Skeletal muscle cell (primary cell): ENCODE measurements around the gene RAD51B.
"Not testable (repeated sequence)": the region's sequence is repeated elsewhere in the genome, so short reads cannot be mapped to it uniquely, and the experiment has no call there.

Experiments used
- DNase-seq: peaks from one replicate; pipeline ENCODE4 v3.0.0-alpha.2; 2010; ENCODE audit warnings: low read depth
- H3K4me3 ChIP-seq: 2 replicates; pipeline ENCODE4 v1.5.1; 2011; ENCODE audit warnings: low read depth, mild to moderate bottlenecking, control low read depth, low read length, moderate library complexity

The RAD51B gene

DNA sequence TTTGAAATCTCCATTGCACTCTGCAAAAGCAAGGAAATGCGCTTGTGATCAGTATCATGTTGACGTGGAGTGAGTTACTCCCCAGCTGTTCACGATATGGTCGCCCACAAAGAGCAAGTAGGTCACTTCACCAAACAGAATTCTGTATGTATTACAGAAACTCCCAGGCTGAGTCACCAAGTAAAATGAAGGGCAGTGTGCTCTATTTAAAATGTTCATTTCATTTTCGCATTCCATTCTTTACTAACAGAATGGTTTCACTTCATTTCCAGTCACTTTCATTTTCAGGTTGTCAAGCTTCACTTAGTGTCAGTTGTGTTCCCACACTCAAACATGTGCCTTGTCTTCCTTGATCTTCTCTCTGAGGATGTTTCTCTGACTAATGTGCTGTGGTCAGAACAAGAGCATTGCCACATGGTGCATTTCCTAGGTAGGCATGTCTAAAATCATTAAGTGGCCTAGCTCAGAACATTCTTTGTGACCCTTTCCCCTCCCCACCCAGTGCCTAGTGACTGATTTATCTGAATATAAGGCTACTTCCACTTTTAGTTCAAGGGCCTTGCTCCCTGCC is 391.2 kb downstream of the RAD51B start:
- H3K4me3 ChIP-seq: peak overlapping the region; percentile 12
- DNase-seq: peak; percentile 87

DNA sequence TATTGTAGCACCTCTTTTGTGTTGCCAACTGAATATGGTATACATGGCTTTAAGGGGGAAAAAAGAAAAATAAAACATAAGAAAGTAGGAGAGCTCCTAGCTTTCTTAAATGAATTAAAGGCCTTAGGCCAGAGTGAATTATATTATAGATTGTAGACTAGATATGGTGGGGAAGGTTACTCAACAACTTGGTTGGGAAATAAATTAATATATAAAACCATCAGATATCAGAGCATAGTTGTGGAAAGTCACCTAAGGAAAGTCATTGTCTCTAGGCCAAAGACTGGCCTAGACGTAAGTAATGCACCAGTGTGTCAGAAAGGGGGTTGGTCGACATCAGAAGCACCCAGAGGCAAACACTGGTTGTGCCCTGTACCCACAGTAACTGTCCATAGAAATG is 391.8 kb downstream of the RAD51B start:
- no peak for DNase-seq
- no peak overlapping the region for H3K4me3 ChIP-seq

DNA sequence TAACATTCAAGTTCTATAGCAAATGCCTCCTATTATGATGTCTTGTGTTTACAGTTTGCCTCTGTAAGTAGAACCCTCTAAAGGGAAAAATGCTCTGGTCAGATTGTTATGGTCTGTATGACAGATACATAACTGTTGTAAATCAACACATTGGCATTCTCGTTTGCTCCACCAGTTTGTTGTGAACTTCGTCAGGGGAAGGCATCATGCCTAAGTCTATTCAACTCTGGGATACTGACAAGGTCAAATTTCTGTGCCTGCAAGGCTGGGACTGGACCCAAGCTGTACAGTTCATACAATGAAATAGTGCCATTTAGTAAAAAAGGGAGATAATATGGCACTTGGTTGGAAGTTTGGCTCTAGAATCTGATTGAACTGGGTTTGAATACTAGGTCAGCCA is 392.3 kb downstream of the RAD51B start:
- no peak overlapping the region for H3K4me3 ChIP-seq
- no peak for DNase-seq

DNA sequence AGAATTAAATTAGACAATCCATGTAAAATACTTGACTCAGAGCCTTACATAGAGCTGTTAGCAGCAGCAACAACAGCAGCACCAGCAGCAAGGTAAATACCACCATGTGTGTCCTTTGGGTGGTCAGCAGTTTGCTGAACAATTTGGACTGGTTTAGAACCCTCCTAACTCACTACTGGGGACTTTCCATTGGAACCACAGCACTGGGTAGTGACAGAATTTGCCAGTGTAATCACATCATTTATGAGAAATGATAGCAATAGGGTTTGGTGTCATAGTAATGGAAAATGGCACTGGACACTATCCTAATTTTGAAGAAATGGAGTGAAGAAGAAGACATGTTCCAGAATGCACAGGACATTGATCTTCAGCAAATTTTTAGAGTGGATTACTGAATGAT is 392.8 kb downstream of the RAD51B start:
- H3K4me3 ChIP-seq: no peak overlapping the region
- no peak for DNase-seq

GRCh38 chr14:68214431-68214830 is 394.9 kb downstream of the RAD51B start:
- DNase-seq: no peak
- H3K4me3 ChIP-seq: no peak overlapping the region

DNA sequence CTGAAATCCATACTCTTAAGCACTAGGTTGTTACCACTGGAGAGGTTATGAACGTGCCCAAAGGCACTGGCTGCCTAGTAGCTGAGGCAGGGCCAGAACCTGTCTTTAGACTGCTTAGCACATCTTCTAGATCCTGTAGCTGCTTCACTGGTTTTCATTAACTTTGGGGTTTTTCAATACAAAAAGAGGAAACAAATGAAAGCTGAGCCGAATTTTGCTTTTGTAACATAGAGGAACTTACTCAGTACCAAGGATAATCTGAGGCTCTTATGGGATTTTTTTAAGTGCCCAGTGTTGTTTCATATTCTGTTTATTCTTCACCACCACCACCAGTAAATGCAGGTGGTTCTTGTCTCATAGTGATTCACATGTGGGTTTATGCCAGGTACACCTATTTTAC is 396.1 kb downstream of the RAD51B start:
- DNase-seq: no peak
- no peak overlapping the region for H3K4me3 ChIP-seq

DNA sequence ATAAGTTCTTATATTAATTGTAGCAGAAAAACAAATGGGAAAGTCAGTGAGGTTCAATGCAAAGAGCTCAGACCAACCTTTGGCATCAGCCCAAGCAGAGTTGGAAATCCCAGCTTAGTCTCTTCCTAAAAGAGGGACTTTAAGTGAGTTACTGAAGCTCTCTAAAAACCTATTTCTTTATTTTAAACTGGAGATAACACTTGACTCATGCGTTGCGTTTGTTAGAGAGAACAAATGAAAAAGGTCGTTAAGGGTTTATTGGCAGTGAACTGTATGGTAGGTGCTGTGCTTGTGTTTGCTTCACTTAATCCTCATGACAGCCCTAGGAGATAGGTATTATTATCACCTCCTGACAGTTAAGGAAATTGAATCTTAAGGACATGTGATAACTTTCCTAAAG is 396.5 kb downstream of the RAD51B start:
- DNase-seq: no peak
- H3K4me3 ChIP-seq: no peak overlapping the region

- no peak overlapping the region for H3K4me3 ChIP-seq
- DNase-seq: no peak
Observed at GRCh38 chr14:68216957-68217356, 397.4 kb downstream of the RAD51B start.

GRCh38 chr14:68217791-68218340 is 398.3 kb downstream of the RAD51B start:
- DNase-seq: no peak
- no peak overlapping the region for H3K4me3 ChIP-seq

- no peak for DNase-seq
- H3K4me3 ChIP-seq: no peak overlapping the region
Observed at GRCh38 chr14:68219407-68219806, 399.8 kb downstream of the RAD51B start.

DNA sequence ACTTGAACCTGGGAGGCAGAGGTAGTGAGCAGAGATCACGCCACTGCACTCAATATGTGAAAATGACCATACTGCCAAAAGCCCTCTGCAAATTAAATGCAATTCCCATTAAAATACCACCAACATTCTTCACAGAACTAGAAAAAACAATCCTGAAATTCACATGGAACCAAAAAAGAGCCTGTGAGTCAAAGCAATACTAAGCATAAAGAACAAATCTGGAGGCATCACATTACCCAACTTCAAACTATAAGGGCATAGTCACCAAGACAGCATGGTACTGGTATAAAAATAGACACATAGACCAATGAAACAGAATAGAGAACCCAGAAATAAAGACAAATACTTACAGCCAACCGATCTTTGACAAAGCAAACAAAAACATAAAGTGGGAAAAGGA is 401.5 kb downstream of the RAD51B start:
- DNase-seq, H3K4me3 ChIP-seq: not testable (repeated sequence)

DNA sequence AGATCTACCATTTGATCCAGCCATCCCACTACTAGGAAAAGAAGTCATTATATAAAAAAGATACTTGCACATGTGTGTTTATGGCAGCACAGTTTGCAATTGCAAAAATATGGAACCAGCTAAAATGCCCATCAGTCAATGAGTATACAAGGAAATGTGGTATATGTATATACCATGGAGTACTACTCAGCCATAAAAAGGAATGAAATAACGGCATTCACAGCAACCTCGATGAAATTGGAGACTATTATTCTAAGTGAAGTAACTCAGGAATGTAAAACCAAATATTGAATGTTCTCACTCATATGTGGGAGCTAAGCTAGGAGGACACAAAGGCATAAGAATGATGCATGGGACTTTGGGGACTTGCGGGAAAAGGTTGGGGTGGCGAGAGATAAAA is 402.6 kb downstream of the RAD51B start:
- no peak overlapping the region for H3K4me3 ChIP-seq
- DNase-seq: no peak

DNA sequence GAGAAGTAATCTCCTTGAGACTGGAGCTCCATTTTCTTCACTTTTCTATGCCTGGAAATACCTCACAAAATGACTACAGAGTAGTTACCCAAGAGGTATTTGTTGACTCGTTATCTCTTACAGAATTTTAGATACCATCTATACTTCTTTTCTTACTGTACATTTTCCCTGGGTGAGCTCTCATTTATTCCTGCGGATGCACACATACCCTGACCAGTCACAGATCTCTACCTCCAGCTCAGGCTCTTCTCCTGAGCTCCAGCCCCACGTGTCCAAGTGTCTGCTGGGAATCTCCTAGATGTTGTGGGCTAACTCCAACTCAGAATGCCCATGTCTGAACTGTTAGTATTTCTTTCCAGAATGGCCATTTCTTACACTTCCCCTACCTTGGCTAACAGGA is 403.1 kb downstream of the RAD51B start:
- no peak overlapping the region for H3K4me3 ChIP-seq
- DNase-seq: no peak

GRCh38 chr14:68223631-68224030 is 404.1 kb downstream of the RAD51B start:
- DNase-seq: no peak
- H3K4me3 ChIP-seq: no peak overlapping the region

- DNase-seq: no peak
- H3K4me3 ChIP-seq: no peak overlapping the region
Observed at GRCh38 chr14:68225321-68225720, 405.7 kb downstream of the RAD51B start.

- H3K4me3 ChIP-seq: no peak overlapping the region
- DNase-seq: no peak
Observed at GRCh38 chr14:68226523-68226922, 406.9 kb downstream of the RAD51B start.

DNA sequence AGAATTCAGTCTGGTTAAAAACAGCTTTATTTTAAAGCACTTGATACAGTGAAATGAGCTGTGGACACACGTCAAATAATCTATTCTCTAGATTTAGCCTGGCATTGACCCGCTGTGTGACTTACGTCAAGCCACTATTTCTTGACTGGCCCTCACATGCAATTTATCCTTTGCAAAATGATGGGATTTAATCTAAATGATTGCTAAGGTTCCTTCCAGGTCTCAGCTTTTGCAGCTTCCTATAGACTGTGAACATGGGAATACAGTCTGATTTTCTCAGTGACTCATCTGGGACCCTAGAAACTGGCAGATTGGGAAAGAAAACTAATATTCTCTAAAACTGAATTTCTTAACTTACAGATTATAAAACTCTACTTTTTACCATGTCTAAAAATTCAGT is 409.1 kb downstream of the RAD51B start:
- DNase-seq: no peak
- H3K4me3 ChIP-seq: no peak overlapping the region

DNA sequence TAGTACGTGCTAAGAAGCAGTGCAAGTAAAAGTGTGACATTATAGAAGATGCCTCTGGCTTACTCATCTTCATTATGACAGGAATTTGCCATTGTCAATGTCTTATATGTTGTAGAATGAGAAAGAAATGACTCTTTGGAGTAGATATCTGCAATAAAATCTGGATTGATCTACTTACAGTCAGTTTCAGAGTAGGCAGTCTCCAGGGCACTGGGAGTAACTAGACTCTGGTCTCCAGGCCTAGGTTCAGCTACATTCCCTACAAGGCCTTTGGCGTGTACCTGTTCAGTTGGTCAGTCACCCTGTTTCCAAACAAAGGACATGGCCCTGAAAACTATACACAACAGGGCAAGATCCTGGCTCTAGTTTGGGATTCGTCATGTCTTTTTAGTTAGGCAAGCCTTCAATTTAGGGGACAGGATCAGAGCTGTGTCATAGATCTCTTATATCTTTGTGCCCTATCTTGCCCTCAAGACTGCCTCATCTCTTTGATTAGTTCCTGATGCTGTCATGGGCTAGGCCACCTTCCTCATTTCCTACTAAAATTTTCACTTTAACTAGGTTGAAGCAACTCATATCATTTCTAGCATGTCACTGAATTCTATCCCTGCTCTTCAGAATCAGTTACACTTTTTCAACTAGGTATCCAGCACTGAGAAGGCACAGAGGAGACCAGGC is 410.0 kb downstream of the RAD51B start:
- DNase-seq: no peak
- no peak overlapping the region for H3K4me3 ChIP-seq

GRCh38 chr14:68230202-68230949 is 410.8 kb downstream of the RAD51B start:
- H3K4me3 ChIP-seq: no peak overlapping the region
- no peak for DNase-seq

- no peak overlapping the region for H3K4me3 ChIP-seq
- no peak for DNase-seq
Observed at GRCh38 chr14:68230950-68231717, 411.6 kb downstream of the RAD51B start.
